A549 (cell line): ENCODE measurements around the gene VIPR1.

ENCODE experiments used
- CBX2 ChIP-seq: fragments of 200-600 bp; sonication (generic); IDR thresholded peaks from 2 replicates; pipeline ENCODE4 v1.6.1; 2016; ENCODE audit warnings: low read depth, mild to moderate bottlenecking, borderline replicate concordance
- CEBPB ChIP-seq, 2 experiments: fragments of >200 bp in 1 of 2; sonication (Bioruptor Twin) in 1 of 2; formaldehyde crosslinking in 1 of 2; IDR thresholded peaks; 2 replicates each; pipeline ENCODE4 v1.6.1; 2012 to 2016
- CTCF ChIP-seq: fragments of >200 bp; sonication (Bioruptor Twin); formaldehyde crosslinking; IDR thresholded peaks from 3 replicates; pipeline ENCODE4 v1.5.1; 2016
- EP300 ChIP-seq, 2 experiments: fragments of >200 bp; sonication (Bioruptor Twin); formaldehyde crosslinking; IDR thresholded peaks; 2 replicates in 1 of 2; 3 replicates in 1 of 2; pipeline ENCODE4 v1.6.1; 2016 to 2017
- JUN ChIP-seq, 2 experiments: fragments of >200 bp; sonication (Bioruptor Twin); formaldehyde crosslinking; IDR thresholded peaks; 2 replicates in 1 of 2; 3 replicates in 1 of 2; pipeline ENCODE4 v1.6.1; 2016 to 2017
- JUNB ChIP-seq: fragments of >200 bp; sonication (Bioruptor Twin); formaldehyde crosslinking; IDR thresholded peaks from 2 replicates; pipeline ENCODE4 v1.6.1; 2016
- MAZ ChIP-seq: fragments of 150-350 bp; IDR thresholded peaks from 2 replicates; pipeline ENCODE4 v1.6.1; 2014; ENCODE audit warnings: antibody characterized with exemption, low read depth, low read length, borderline replicate concordance
- MYC ChIP-seq: IDR thresholded peaks from 2 replicates; pipeline ENCODE4 v1.6.1; 2012; ENCODE audit warnings: mild to moderate bottlenecking, inconsistent platforms, low read length, improper control_type of control experiment, borderline replicate concordance
- NR3C1 ChIP-seq: fragments of >200 bp; sonication (Bioruptor Twin); formaldehyde crosslinking; IDR thresholded peaks from 3 replicates; pipeline ENCODE4 v1.6.1; 2017
- RAD21 ChIP-seq, 2 experiments: fragments of >200 bp in 1 of 2; sonication (Bioruptor Twin) in 1 of 2; formaldehyde crosslinking in 1 of 2; IDR thresholded peaks in 1 of 2; conservative IDR thresholded peaks in 1 of 2; 2 replicates in 1 of 2; 3 replicates in 1 of 2; pipeline ENCODE4 v1.6.1; 2012 to 2018; ENCODE audit warnings: inconsistent platforms in 1 of 2
- RFX5 ChIP-seq: fragments of 450-650 bp; IDR thresholded peaks from 2 replicates; pipeline ENCODE4 v1.7.1; 2014; ENCODE audit warnings: antibody characterized with exemption, mild to moderate bottlenecking, moderate library complexity
- SREBF2 ChIP-seq: fragments of 450-650 bp; IDR thresholded peaks from 2 replicates; pipeline ENCODE4 v1.6.1; 2014; ENCODE audit warnings: mild to moderate bottlenecking, moderate library complexity
- TF ChIP-seq, protein P1 (sequence below): fragments of 200-600 bp; sonication (generic); IDR thresholded peaks from 2 replicates; pipeline ENCODE4 v1.6.1; 2016; ENCODE audit warnings: antibody characterized with exemption, mild to moderate bottlenecking, moderate library complexity
- TF ChIP-seq, protein P2 (sequence below): fragments of 450-650 bp; IDR thresholded peaks from 2 replicates; pipeline ENCODE4 v1.6.1; 2014; ENCODE audit warnings: antibody characterized with exemption

DNA sequence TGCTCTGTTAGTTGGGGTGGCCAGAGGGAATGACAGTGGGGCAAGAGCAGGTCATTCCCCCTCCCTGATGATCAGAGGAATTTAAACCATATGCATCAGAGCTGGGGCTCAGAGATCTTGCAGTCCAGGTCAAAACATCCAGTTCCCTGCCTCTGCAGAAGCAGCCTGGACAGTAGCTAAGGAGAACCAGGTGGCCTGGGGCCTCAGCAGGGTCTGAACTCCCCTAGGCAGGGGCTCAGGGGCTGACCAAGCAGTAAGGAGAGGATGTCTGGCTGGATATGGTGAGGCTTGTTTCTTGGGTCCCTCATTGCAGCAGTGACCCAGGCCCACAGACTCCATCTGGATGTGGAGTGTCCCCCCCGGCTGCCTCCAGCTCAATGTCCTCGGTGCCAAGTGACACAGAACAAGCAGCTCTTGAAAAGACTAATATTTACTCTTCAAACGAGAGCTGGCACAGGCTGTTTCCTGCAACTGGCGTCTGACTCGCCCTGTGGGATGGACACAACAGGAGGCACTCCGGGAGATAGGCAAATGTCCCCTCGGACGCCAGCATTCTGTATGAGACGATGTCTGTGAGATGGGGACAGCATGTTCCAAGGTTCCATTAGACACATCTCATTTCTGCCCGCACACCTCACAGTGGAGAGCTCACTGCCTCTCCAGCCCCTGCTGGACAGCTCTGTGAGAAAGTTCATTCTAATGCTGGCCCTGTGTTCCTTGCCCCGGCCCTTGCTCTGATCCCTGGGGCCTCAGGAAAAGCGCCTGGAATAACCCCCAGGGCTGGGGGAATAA, 42.2 kb downstream of the VIPR1 start:
- TF ChIP-seq CTCF (no peak), JUN (IDR thresholded peaks at IDR 0.05) (no peak), EP300 (IDR thresholded peaks at IDR 0.05) (no peak), JUNB (no peak), MYC (no peak), RAD21 (conservative IDR thresholded peaks at IDR 0.05 in 1 of 2, IDR thresholded peaks at IDR 0.05 in 1 of 2) (no peak), CBX2 (no peak), MAZ (no peak), NR3C1 (no peak), CEBPB (IDR thresholded peaks at IDR 0.05) (no peak), RFX5 (no peak), SREBF2 (no peak)
- TF ChIP-seq, protein P1, sequence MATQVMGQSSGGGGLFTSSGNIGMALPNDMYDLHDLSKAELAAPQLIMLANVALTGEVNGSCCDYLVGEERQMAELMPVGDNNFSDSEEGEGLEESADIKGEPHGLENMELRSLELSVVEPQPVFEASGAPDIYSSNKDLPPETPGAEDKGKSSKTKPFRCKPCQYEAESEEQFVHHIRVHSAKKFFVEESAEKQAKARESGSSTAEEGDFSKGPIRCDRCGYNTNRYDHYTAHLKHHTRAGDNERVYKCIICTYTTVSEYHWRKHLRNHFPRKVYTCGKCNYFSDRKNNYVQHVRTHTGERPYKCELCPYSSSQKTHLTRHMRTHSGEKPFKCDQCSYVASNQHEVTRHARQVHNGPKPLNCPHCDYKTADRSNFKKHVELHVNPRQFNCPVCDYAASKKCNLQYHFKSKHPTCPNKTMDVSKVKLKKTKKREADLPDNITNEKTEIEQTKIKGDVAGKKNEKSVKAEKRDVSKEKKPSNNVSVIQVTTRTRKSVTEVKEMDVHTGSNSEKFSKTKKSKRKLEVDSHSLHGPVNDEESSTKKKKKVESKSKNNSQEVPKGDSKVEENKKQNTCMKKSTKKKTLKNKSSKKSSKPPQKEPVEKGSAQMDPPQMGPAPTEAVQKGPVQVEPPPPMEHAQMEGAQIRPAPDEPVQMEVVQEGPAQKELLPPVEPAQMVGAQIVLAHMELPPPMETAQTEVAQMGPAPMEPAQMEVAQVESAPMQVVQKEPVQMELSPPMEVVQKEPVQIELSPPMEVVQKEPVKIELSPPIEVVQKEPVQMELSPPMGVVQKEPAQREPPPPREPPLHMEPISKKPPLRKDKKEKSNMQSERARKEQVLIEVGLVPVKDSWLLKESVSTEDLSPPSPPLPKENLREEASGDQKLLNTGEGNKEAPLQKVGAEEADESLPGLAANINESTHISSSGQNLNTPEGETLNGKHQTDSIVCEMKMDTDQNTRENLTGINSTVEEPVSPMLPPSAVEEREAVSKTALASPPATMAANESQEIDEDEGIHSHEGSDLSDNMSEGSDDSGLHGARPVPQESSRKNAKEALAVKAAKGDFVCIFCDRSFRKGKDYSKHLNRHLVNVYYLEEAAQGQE, result no peak
- TF ChIP-seq, protein P2, sequence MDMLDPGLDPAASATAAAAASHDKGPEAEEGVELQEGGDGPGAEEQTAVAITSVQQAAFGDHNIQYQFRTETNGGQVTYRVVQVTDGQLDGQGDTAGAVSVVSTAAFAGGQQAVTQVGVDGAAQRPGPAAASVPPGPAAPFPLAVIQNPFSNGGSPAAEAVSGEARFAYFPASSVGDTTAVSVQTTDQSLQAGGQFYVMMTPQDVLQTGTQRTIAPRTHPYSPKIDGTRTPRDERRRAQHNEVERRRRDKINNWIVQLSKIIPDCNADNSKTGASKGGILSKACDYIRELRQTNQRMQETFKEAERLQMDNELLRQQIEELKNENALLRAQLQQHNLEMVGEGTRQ, result no peak
